OCI-LY1 (cell line): ENCODE results near the gene MSX1.

Experiments
- H2AFZ ChIP-seq: fragments of 200-600 bp; sonication (generic), shearing (Covaris generic); 2 replicates; pipeline ENCODE4 v1.6.0; 2014; ENCODE audit warnings: antibody characterized with exemption, mild to moderate bottlenecking, low read length
- H3F3A ChIP-seq: fragments of 200-600 bp; sonication (generic), shearing (Covaris generic); 2 replicates; pipeline ENCODE4 v1.6.0; 2014; ENCODE audit warnings: mild to moderate bottlenecking, antibody characterized with exemption, low read length, moderate library complexity; ENCODE audit not compliant: insufficient read depth
- H3K27ac ChIP-seq: fragments of 200-600 bp; sonication (generic); 2 replicates; pipeline ENCODE4 v1.5.1; 2014; ENCODE audit warnings: low read length, mixed run types, mild to moderate bottlenecking, low read depth; ENCODE audit not compliant: poor library complexity, severe bottlenecking
- H3K27me3 ChIP-seq: fragments of 200-600 bp; sonication (generic); 2 replicates; pipeline ENCODE4 v1.6.0; 2014; ENCODE audit warnings: antibody characterized with exemption, mild to moderate bottlenecking, low read length, moderate library complexity; ENCODE audit not compliant: insufficient read depth
- H3K36me3 ChIP-seq: fragments of 200-600 bp; sonication (generic); 2 replicates; pipeline ENCODE4 v1.6.1; 2014; ENCODE audit warnings: mild to moderate bottlenecking, antibody characterized with exemption, low read length, moderate library complexity, mixed read lengths; ENCODE audit not compliant: insufficient read depth
- H3K4me1 ChIP-seq: fragments of 200-600 bp; sonication (generic); 2 replicates; pipeline ENCODE4 v1.5.1; 2014; ENCODE audit warnings: mild to moderate bottlenecking, low read length, moderate library complexity; ENCODE audit not compliant: insufficient read depth, severe bottlenecking
- H3K4me2 ChIP-seq: fragments of 200-600 bp; sonication (generic), shearing (Covaris generic); 2 replicates; pipeline ENCODE4 v1.6.1; 2014; ENCODE audit warnings: low read length
- H3K4me3 ChIP-seq: fragments of 200-600 bp; sonication (generic); 2 replicates; pipeline ENCODE4 v1.5.1; 2014; ENCODE audit warnings: low read length, low read depth, mild to moderate bottlenecking, mixed read lengths; ENCODE audit not compliant: poor library complexity, severe bottlenecking
- H3K79me2 ChIP-seq: fragments of 200-600 bp; shearing (Covaris generic); 2 replicates; pipeline ENCODE4 v1.6.1; 2016; ENCODE audit warnings: mixed run types, low read length, mixed read lengths; ENCODE audit not compliant: insufficient read depth
- H3K9ac ChIP-seq: fragments of 200-600 bp; sonication (generic), shearing (Covaris generic); 2 replicates; pipeline ENCODE4 v1.6.1; 2014; ENCODE audit warnings: mild to moderate bottlenecking, low read length, mixed read lengths
- H3K9me2 ChIP-seq: fragments of 200-600 bp; sonication (generic), shearing (Covaris generic); 2 replicates; pipeline ENCODE4 v1.6.1; 2014; ENCODE audit warnings: low read depth, mild to moderate bottlenecking, low read length, mixed read lengths
- H3K9me3 ChIP-seq: fragments of 200-600 bp; shearing (Covaris generic); 2 replicates; pipeline ENCODE4 v1.6.1; 2014; ENCODE audit warnings: low read length, mixed read lengths
- H4K20me1 ChIP-seq: fragments of 200-600 bp; sonication (generic), shearing (Covaris generic); 2 replicates; pipeline ENCODE4 v1.6.0; 2016; ENCODE audit warnings: mild to moderate bottlenecking, low read length; ENCODE audit not compliant: insufficient read depth
- EZH2 ChIP-seq: fragments of 200-600 bp; sonication (generic), shearing (Covaris generic); IDR thresholded peaks from 2 replicates; pipeline ENCODE4 v1.8.0; 2017; ENCODE audit warnings: borderline replicate concordance, mixed run types, mild to moderate bottlenecking, antibody characterized with exemption, low read length, moderate library complexity, mixed read lengths
- TF ChIP-seq, protein P1 (sequence below): fragments of 200-600 bp; sonication (generic), shearing (Covaris generic); IDR thresholded peaks from 2 replicates; pipeline ENCODE4 v1.5.1; 2017; ENCODE audit warnings: mild to moderate bottlenecking, antibody characterized with exemption, low read length, moderate library complexity, mixed read lengths

The MSX1 gene

GRCh38 chr4:4868758-4869723, 9.6 kb downstream of the MSX1 start:
- no peaks in the 10 kb centered on the region for H3K9me2 ChIP-seq
- H4K20me1 ChIP-seq = no peaks in the 10 kb centered on the region
- H3K9ac ChIP-seq = no peak overlapping the region
- no peaks in the 10 kb centered on the region for H3K79me2 ChIP-seq
- TF ChIP-seq, protein P1, sequence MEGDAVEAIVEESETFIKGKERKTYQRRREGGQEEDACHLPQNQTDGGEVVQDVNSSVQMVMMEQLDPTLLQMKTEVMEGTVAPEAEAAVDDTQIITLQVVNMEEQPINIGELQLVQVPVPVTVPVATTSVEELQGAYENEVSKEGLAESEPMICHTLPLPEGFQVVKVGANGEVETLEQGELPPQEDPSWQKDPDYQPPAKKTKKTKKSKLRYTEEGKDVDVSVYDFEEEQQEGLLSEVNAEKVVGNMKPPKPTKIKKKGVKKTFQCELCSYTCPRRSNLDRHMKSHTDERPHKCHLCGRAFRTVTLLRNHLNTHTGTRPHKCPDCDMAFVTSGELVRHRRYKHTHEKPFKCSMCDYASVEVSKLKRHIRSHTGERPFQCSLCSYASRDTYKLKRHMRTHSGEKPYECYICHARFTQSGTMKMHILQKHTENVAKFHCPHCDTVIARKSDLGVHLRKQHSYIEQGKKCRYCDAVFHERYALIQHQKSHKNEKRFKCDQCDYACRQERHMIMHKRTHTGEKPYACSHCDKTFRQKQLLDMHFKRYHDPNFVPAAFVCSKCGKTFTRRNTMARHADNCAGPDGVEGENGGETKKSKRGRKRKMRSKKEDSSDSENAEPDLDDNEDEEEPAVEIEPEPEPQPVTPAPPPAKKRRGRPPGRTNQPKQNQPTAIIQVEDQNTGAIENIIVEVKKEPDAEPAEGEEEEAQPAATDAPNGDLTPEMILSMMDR = no peak
- TF ChIP-seq EZH2 = no peak
- H3K4me3 ChIP-seq = no peak overlapping the region
- no peak overlapping the region for H2AFZ ChIP-seq
- no peaks in the 10 kb centered on the region for H3K36me3 ChIP-seq
- H3K27me3 ChIP-seq = no peaks in the 10 kb centered on the region
- H3F3A ChIP-seq = no peaks in the 10 kb centered on the region
- H3K4me2 ChIP-seq = no peak overlapping the region
- no peaks in the 10 kb centered on the region for H3K9me3 ChIP-seq
- H3K27ac ChIP-seq = no peak overlapping the region
- no peaks in the 10 kb centered on the region for H3K4me1 ChIP-seq

DNA sequence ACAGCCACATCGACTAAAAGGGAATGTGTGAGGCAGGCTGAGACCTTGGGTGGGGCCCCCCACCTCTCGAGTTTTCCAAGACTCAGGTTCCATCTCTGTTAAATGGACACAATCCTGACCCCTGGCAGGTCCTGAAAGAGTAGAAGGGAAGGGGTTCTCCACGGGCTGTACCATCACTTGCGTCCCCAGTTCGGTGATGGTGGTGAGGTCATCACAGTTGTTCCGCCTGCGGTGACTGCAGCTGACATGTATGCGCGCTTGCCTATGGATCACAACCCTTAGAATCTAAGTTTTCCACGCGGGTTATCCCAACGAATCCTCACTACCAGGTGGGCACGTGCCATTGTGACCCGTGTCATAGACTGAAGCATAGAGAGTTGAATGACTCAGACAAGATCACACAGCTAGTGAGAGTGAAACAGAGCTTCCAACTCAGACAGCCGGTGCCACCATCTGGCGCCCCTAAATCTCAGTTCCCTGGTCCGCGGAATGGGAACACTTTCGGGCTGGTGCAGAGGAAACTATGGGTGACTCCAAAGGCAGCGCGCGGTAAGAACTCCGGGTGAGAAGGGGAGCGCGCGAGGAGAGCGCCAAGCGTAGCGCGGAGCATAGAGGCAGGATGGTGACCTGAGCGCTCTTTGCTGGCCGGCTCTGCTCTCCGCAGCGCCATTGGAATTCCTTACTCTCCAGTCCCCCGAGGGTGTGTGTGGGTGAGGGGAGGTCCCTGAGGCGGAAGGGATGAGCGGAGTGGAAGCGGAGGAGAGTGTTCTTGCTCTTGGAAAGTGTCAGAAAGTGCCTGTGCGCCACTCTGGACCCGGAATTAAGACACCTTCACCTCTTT, 10.5 kb downstream of the MSX1 start:
- Histone ChIP-seq H4K20me1 (no peaks in the 10 kb centered on the region), H3K27me3 (no peaks in the 10 kb centered on the region), H3K9ac (no peak overlapping the region), H3K79me2 (no peaks in the 10 kb centered on the region), H3K4me2 (no peak overlapping the region), H3K9me2 (no peaks in the 10 kb centered on the region), H3K9me3 (no peaks in the 10 kb centered on the region), H3F3A (no peaks in the 10 kb centered on the region), H2AFZ (no peak overlapping the region), H3K4me1 (no peaks in the 10 kb centered on the region), H3K27ac (no peak overlapping the region), H3K36me3 (no peaks in the 10 kb centered on the region), H3K4me3 (no peak overlapping the region)
- TF ChIP-seq, protein P1 = no peak
- TF ChIP-seq EZH2 = no peak

DNA sequence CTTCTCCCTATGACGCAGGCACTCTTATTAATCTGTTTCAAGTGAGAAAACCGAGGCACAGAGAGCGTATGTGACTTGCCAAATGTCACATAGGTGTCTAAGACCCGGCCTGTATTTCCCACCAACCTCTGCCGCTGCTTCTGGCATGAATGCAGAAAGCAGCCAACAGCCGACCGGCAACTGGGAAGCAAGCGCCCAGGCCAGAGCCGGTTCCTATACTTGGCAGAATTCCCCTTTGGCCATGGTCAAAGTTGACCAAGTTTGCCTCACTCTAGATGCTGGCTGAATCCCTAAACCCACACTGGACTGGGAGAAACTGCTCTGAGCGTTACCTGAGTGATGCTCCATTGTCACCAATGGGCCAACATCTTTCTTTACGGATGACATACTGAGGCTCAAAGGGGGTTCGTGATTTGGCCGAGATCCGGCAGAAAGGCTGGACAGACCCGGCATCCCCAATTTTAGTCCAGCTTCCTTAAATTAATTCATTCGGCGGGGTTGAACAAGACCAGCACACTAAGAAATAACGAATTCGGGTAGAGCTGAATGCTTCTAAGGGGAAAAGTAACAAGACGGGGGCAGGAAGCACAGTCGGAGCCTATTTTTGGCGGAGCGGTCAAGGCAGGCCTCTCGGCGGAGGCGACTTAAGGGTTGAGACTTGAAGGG, 11.2 kb downstream of the MSX1 start:
- no peaks in the 10 kb centered on the region for H3F3A ChIP-seq

More for the DNA sequence above, 11.2 kb downstream of the MSX1 start:
- TF ChIP-seq, protein P1 = no peak
- no peak for TF ChIP-seq EZH2
- Histone ChIP-seq H3K27ac (no peak overlapping the region), H3K4me3 (no peak overlapping the region), H3K36me3 (no peaks in the 10 kb centered on the region), H3K4me2 (no peak overlapping the region), H3K9me3 (no peaks in the 10 kb centered on the region), H3K9me2 (no peaks in the 10 kb centered on the region), H4K20me1 (no peaks in the 10 kb centered on the region), H3K9ac (no peak overlapping the region), H3K4me1 (no peaks in the 10 kb centered on the region), H3K27me3 (no peaks in the 10 kb centered on the region), H3K79me2 (no peaks in the 10 kb centered on the region), H2AFZ (no peak overlapping the region)
